GM21786 (cell line): Measurements from ENCODE around the gene RASSF1.

Experiments used
- ATAC-seq: cut with Tn5 transposase; IDR thresholded peaks from one replicate; pipeline ENCODE4 v1.9.1; 2021; ENCODE audit not compliant: unreplicated experiment

RASSF1 gene

DNA sequence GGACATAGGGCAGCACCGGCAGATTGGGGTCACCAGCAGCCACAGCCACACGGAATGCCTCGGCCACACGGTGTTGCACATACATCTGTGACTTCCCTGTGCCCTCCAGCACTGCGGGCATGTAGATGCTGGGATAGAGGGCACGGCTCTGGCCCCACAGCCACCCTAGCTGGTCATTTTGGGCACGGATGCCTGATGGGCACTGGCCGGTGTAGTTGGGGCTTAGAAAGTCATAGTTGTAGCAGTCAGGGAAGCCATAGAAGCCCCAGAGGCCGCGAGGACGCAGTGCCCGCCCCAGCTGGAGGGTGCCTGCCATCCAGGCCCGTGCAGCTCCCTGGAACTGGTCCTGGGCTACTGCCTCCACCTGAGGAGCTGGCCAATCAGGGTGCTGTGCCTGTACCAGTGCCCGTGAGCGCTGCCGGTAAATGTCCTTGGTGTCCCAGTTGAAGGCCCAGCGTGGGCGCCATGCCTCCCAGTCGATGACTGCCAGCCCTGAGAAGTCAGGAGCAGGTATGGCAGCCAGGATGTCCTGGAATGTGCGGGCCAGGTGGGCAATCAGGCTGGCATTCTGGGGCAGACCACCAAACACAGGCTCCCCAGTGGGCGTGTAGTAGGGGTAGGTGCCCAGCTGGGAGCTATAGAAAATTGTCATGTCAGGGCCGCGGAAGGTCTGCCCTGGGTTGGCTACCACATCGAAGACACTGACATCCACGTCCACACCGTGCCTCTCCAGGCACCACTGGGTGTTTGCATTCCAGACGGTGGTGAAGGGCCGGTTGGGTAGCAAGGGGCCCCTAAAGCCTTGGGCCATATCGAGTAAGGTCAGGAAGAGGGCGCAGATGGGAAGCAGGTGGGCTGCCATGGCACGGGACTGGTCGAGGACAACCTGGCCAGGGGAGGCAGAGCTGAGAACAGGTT, 38.3 kb downstream of the RASSF1 start:
- no peak for ATAC-seq

DNA sequence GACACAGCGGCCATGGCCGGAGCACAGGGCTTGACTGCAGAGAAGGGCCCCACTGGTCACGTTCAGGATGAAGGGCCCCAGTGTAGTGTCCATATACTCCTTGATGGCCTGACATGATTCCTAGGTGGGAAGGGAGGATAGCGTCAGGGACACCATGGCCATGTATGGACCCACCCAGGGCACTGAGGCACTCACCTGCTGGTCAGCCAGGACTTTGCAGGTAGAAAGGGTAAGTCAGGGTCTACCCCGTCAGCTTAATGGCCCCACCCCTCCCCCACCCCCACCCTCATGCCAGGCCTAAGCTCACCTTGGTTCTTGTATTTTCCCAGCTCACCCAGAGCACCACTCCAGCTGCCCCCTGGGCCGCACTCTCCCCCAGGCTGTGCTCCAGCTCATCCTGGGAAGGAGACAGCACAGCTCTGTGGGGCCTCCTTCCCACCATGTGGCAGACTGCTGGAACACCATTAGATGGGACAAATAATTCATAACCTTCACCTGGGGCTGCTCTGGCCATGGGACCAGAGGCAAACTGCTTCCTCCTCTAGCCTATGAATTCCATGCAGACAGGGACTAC, 39.9 kb downstream of the RASSF1 start:
- ATAC-seq, result no peak

DNA sequence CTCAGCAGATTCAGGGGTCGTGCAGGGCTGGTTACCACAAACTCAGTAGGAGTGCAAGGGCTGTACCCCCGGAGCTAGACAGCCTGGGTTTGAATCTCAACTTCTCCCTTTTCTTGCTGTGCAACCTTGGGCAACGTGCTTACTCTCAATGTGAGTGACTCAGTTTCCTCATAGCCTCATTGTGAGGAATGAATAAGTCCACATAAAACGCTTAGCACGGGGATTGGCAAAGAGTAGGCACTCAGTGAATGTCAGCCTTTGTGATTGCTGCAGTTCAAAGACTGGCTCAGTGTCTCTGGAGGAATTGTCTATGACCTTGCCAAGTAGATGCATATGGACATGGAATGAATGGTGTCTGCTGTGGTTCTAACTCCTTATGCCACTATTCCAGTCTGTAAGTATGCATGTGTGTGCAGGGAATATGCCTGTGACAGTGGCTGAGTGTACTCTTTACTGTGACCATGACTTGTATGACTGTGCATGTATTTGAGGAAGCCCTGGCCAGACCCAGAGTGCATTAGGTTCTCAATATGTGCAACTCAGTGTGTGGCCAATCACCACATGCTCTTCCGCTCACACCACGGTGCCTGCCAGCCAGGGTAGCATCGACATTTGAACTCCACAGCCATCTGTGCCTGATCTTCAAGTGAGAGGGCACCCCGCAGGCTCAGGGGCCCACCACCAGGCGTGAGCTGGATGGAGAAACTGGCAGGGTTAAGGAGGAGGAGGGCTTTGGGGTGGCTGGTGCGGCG, 40.5 kb downstream of the RASSF1 start:
- ATAC-seq, result no peak

DNA sequence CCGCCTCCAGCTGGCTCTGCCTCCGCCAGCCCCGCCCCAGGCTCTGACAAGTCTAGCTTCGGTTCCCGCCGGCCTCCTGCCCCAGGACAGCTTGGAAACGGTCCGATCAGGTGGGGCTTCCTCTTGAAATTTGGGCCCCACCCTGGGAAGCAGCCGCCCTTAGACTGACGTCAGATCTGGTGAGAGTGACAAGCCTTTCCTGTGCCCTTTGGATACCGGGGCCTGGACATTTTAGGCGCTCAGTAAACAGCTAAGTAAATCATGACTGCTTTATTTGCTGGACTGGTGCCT, 41.1 kb downstream of the RASSF1 start:
- ATAC-seq, result no peak

DNA sequence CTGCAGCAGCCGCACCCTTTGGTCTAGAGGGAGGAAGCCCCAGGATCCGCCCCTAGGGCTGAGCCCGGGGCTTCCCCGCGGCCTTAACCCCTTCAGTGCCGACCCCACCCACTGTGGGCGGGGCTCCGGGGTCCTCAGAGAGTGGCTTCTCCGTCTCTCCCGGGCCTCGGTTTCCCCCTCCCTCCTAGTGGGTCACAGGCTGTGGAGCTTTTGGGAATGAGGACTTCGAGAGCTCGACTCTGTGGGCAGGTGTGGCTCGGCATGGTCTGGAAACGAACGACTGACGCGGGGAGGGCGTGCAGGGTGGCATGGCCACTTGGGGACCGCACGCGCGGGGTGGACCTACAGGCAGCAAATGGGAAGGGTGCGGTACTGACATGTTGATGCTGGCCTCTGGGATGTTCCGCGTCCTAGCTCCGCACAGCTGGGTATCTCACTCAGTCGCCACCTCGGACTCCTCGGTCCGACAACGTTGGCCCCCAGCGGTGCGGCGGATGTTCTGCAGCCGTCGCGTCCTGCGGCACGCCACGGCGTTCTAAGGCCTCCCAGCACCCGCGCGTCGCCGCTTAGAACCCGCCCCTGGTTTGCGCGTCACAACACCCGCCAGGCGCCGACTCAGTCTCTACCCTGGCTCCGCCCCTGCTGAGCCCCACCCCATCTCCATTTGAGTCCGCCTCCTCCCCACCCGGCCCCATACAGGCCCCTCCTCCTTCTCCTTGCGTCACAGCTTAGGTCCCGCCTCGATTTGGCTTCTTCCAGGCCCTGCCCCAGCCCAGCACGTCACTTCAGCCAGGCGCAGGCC, 41.6 kb downstream of the RASSF1 start, which contains the start of the genes HYAL3 and NAA80:
Gene HYAL3 (minus strand): TSS at position 570 of the 802 bp plus-strand sequence. CDS start 3,803 bp downstream, outside the sequence.
Gene NAA80 (minus strand): TSS at position 570 of the 802 bp plus-strand sequence. CDS start 1,942 bp downstream, outside the sequence.
- ATAC-seq, result peak; percentile 88

DNA sequence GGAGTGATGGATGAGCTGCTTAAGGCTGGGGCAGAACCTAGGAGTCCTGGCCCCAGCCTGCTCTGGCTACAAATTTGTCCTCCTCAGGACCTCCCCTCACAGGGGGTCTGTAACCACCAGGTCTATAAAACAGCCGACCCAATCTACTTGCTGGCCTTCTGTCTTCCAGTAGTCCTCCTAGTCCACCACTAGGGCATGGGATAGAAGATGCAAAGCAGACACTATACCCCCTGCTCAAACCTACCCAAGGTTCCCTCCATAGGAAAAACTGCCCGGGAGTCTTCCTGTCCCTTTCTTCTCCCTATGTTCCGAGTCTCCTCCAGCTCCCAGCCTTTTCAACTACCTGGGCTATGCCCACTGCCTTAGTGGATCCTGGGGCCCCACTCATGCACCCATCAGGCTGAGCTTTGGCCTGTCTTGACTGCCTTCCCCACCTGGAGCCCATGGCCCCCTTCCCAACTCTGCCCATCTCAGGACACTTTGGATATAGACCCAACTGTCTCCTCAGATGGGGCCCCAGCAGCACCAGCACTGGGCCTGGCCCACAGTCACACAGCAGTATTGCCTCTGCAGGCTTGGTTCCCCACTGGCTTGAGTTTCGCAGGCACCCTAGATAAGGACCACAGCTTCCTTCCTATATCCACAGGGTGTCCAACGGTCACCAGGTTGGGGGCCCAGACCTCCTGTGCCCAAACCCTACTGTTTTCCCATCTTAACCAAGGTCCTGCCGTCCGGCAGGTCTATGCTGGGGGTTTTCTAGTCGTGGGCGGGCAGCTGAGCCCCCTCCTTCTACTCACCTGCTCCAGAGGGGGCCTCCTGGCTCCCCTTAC, 42.5 kb downstream of the RASSF1 start:
- no peak for ATAC-seq

DNA sequence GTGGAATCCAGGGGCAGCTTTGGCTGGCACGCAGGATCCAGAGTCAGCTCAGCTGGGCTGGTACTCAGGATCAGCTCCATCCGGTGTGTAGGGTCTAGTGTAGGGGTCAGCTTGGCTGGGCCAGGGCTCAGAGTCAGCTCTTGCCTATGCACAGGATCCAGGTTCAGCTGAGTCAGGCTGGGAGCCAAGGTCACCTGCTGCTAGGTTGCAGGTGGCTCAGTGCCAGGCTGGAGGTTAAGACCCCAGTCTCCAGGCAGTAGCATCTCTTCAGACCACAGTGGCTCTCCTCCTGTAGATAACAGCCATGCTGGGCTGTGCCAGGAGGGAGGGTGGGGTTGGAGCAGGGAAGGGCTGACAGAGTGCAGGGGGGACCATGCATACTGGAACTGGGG, 43.3 kb downstream of the RASSF1 start:
- no peak for ATAC-seq

DNA sequence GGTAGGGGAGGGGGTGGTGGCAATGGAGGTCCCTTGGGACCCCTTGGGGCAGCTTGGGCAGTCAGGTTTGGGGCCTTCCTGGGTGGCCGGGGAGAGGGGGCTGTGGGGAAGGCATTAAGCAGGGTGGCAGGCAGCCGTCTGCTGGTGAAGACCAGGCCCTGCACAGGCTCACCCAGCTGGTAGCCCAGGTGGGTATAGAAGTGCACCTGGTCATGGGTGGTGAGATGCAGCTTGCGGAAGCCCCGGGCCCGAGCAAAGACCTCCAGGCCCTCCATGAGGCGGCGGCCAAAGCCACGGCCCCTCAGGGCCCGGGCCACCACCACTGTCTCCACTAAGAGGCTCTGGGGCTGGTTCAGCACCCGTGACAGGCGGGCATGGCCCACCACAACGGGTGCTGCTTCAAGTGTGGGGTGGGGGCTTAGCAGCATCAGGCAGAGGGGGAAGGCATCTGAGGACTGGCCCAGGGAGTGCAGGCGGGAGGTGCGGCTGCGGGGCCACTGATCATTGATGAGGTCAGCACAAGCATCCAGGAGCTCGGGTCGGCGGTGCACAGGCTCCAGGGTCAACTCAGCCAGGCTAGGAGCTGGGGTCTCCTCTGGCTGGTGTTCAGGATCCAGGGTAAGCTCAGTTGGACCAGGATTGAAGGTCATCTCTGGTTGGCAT, 43.8 kb downstream of the RASSF1 start:
- ATAC-seq, result no peak

DNA sequence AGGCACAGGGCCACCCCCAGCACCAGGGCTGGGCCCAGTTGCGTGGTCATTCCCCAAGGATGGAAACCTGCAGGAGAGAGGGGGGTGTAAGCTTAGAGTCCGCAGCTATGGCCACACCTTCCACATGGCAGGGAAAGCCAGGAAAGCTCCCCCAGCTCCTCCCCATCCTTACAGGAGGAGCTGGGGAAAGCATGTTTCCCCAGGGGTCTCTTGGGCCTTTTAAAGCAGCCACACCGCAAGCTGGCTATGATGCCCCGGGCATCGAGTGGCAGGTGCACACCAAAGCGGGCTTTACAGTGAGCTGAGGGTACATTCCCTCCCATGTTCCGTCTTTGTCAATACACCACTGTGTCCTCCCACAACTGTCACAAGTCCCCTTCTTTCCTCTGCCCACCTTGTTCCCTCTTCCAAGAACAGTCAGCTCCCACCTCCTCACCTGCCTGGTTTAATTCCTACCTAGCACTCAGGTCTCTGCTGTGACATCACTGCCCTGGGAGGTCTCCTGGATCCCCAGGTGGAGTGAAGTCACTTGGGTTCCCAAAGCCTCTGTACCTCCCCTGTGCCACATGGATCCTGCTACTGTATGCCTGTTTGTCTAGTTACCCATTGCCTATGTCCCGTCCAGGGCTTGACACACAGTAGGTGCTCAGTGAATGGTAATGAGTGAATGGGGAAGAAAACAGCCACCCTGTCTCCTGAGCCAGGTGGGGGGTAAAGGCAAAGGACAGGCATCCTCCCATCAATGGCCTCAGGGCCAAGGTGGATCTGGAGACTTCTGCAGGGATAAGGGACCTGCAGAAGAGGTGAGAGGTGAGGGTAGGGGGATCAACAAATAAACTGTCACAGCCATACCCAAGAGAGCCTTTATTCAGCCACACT, 44.8 kb downstream of the RASSF1 start:
- no peak for ATAC-seq

DNA sequence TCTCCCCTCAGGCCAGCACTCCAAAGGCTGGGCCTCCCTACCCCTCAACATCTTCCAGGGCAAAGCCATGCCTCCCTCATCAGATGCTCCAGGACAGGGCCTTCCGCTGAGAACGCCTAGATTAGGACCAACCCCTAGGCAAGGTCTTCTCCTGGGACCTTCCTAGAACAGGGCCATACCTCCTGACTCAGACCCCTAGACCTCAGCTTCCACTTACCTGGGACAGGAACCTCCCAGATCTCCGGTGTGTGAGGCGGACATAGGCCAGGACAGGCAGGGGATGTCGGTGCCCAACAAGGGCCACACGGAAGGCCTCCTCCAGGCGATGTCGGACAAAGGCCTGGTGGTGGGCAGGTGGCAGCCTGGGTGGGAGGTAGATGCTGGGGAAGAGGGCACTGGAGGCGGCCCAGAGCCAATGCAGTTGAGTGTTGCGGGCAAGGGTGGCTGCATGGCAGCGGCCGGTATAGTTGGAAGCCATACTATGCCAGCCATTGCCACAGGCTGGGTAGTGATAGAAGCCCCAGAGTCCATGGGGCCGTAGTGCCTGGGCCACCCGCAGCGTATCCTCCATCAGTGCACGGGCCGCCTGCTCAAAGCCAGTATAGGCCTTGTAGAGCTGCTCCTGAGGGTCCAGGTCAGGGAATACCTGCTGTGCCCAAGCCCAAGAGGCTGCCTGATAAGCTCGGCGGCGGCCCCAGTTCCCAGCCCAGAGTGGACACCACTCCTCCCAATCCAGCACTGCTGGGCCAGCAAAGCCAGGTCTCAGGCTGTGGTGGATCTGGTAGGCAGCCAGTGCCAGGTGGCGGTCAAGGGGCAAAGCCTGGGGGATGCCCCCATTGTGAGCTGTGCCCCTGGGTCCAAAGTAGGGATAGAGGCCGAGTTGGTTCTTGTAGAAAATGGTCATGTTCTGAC, 45.9 kb downstream of the RASSF1 start:
- no peak for ATAC-seq

DNA sequence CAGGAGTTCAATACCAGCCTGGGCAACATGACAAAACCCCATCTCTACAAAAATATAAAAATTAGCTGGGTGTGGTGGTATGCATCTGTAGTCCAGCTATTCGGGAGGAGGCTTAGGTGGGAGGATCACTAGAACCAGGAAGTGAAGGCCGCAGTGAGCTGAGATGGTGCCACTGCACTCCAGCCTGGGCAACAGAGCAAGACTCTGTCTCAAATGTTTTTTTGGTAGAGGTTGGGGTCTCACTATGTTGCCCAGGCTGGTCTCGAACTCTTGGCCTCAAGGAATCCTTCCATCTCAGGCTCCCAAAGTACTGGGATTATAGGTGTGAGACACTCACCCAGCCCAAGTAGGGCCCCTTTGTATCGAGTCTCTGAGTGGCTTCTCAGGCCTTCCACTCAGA, 46.5 kb downstream of the RASSF1 start:
- no peak for ATAC-seq

DNA sequence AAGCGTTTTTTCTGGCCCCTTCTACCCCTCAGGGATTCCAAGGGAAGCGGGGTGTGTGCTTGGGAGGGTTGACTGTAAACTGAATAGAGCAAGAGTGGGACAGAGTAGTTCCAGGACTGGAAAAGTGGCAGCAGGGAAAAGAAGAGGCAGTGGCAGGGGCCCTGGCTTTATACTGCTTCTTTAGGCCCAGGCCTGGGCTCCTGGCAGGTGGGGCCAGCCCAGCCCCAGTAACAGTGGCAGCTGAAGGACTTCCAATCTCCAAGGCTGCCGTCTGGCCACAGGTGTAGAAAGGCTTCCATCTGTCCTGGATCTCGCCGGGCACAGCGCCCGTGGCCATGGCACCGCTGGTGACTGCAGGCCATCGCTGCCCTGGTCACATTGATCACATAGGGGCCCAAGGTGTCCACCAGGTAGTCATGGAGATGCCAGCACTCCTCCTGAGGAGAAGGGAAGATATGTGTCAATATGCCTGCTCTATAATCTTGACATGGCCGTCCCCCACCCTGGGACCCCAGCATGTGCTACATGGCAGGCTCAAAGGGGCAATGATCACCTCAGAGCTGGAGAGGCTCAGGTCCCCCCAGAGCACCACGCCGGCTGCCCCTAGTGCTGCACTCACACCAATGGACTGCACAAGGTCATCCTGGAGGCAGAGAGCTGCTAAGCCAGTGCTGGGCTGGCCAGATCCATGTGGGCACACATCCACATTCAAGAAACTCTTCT, 47.4 kb downstream of the RASSF1 start:
- ATAC-seq, result no peak

DNA sequence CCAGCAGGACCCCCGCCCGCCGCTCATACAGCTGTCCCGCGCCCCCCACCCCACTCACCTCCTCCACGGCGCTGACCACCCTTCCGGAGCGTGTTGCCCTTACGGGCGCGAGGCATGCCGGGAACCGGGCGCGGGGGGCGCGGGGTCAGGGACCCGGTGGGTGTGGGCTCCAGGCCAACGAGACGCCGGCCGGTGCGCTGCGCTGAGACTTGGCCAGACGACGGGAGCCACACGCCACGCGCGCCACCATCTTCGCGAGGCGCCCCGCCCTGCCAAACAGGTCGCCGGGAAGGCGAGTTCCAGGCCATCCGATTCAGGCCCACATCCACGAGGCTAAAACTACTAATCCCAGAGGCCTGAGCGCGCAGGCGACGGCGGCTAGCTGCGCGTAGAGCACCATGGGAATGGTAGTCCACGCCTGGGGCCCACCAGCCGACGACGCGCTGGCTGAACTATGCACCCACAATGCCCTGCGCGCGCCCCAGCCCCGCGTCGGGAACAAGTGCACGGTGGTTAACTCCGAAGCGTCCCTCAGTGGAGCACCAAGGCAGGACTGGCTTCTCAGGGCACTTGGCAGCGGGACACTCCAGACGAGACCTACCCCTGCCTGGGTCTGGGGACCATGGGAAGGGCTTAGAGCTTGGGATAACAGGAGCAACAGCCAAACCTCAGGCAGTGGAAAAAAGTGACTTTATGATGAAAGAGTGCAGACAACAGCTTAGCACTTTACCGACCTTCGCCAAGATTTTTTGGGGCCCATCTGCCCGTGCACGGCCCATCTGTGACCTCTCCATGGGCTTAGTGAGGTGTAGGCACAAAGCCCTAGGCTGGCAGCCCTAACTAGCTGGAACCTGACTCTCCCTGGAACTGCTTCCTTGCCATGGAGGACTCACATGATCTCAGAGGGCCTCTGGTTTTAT, 48.2 kb downstream of the RASSF1 start, which contains the start of gene IFRD2:
Gene IFRD2 (minus strand): TSS at position 271 of the 920 bp plus-strand sequence. CDS start 155 bp downstream, at position 116.
- peak; percentile 98 for ATAC-seq

DNA sequence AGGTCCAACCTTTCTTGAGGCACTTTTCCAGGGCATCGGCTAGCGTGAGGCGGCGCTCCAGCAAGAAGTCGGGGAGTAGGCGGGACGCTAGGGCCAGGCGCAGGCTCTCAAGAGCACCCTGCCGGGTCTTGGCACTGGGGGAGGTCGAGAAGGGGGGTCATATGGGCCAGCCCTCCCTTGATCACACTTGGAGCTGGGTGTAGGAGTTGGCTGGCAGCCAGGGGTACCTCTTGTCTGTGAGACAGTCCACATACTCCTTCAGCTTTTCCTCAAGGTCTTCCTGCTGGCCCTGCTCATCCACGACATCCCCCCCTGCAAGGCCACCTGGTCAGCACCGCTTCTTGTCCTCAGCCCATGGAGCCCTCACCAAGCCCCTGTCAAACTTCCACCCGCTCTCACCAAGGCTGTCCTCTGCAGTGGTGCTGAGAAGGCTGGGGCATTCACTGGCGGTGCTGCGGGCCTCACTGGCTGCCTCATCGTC, 50.4 kb downstream of the RASSF1 start:
- no peak for ATAC-seq

DNA sequence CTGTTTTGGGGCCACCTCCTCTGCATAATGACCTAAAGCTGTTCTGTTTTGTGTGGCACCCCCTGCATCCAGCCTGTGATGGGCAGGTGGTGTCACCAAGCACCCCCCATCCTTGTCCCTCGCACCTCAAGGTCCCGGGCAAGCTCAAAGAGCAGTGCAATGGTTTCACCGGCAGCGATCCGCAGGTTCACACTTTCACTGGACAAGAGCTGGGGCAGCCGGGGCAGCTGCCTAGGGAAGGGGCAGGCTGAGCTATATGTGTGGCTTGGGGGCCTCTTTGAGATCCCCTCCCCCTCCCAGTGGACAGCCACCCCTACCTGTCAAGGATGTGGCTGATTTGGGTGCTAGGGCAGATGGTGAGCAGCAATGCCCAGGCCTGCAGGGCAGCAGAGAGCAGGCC, 51.5 kb downstream of the RASSF1 start:
- ATAC-seq, result no peak
